Measurements from ENCODE around the gene PRR18.

- TF ChIP-seq CTCF (IDR thresholded peaks at IDR 0.05; ENCODE audit: insufficient read depth, low read depth, low read length) (no peak), EZH2 (IDR thresholded peaks at IDR 0.05; ENCODE audit: insufficient read depth, low read length) (no peak)
These were observed 23.6 kb upstream of the PRR18 start for GRCh38 chr6:166331503-166332415.

Measured in astrocyte (in vitro differentiated cells and primary cell).